Caco-2 (cell line): Measurements from ENCODE around the gene MLANA. TPM values are rescaled to one million over a fixed set of nuclear protein-coding genes. Genes with fewer than 3 reads are reported as not detected.

Experiments
- BruUV-seq: library from RNA; stranded (reverse); fragments of 400-500 nt; replicated peaks from 2 replicates; lab custom pipeline; 2021; lab: Mats Ljungman, UMichigan
- CTCF ChIA-PET: fragments of 300-600 bp; sonication (Branson Sonifier 250); formaldehyde crosslinking; loops from one replicate; lab custom pipeline; 2022; ENCODE audit warnings: antibody characterized with exemption; lab: Charles Lee
- POLR2A ChIA-PET: fragments of 300-600 bp; sonication (Branson Sonifier 250); formaldehyde crosslinking; loops from one replicate; lab custom pipeline; 2022; ENCODE audit warnings: antibody characterized with exemption; lab: Charles Lee
- DNase-seq, 2 experiments: peaks; one replicate each; pipeline versions ENCODE4 v3.0.0 to v3.0.0-alpha.2; 2020 to 2022
- H3K27me3 ChIP-seq: replicated peaks from 2 replicates; pipeline ENCODE4 v1.6.0; 2011; ENCODE audit warnings: low read length; ENCODE audit not compliant: control insufficient read depth, insufficient read depth
- H3K36me3 ChIP-seq: 2 replicates; pipeline ENCODE4 v1.5.1; 2011; ENCODE audit warnings: low read length; ENCODE audit not compliant: control insufficient read depth, insufficient read depth
- H3K4me1 ChIP-seq: fragments of 250-450 bp; sonication (Bioruptor Pico); 2 replicates; pipeline ENCODE4 v1.5.1; 2020; ENCODE audit warnings: mild to moderate bottlenecking
- H3K4me3 ChIP-seq: 2 replicates; pipeline ENCODE4 v1.5.1; 2011; ENCODE audit warnings: low read depth, mild to moderate bottlenecking, control low read depth, low read length
- H3K9me3 ChIP-seq: fragments of 250-450 bp; sonication (Bioruptor Pico); 2 replicates; pipeline ENCODE4 v1.5.1; 2020; ENCODE audit warnings: mild to moderate bottlenecking, moderate library complexity
- H3K27ac Mint-ChIP-seq: one replicate; pipeline ENCODE4 v1.8.0; 2022; ENCODE audit warnings: mixed read lengths; ENCODE audit not compliant: unreplicated experiment
- H3K27me3 Mint-ChIP-seq: one replicate; pipeline ENCODE4 v1.8.0; 2022; ENCODE audit warnings: mixed read lengths; ENCODE audit not compliant: insufficient read depth, unreplicated experiment
- H3K36me3 Mint-ChIP-seq: one replicate; pipeline ENCODE4 v1.8.0; 2022; ENCODE audit warnings: mild to moderate bottlenecking, mixed read lengths; ENCODE audit not compliant: insufficient read depth, unreplicated experiment
- H3K4me1 Mint-ChIP-seq: one replicate; pipeline ENCODE4 v1.8.0; 2022; ENCODE audit warnings: low read depth, mixed read lengths; ENCODE audit not compliant: unreplicated experiment
- H3K4me3 Mint-ChIP-seq: one replicate; pipeline ENCODE4 v1.8.0; 2022; ENCODE audit warnings: mild to moderate bottlenecking, moderate library complexity, mixed read lengths; ENCODE audit not compliant: unreplicated experiment
- H3K9me3 Mint-ChIP-seq: one replicate; pipeline ENCODE4 v1.8.0; 2022; ENCODE audit warnings: mixed read lengths; ENCODE audit not compliant: unreplicated experiment
- intact Hi-C: fragments of 100-400 bp; cut with micrococcal nuclease; formaldehyde crosslinking; loops from one replicate; pipeline ENCODE4 v1.10.0; 2022; ENCODE audit not compliant: unreplicated experiment
- total RNA-seq: library from RNA; stranded (reverse); gene quantifications from 2 replicates; pipeline ENCODE4 v1.2.3, GENCODE V29; 2022
- TF ChIP-seq, protein P1 (sequence below), 2 experiments: fragments of 200-600 bp in 1 of 2; IDR thresholded peaks; 1 replicate in 1 of 2; 2 replicates in 1 of 2; pipeline versions ENCODE4 v1.5.1 to v1.8.0; 2011 to 2022; ENCODE audit warnings: antibody characterized with exemption in 1 of 2, control low read depth in 1 of 2, inconsistent platforms in 1 of 2, low read depth in 1 of 2, low read length in 1 of 2, mild to moderate bottlenecking in 1 of 2, moderate library complexity in 1 of 2; ENCODE audit not compliant: insufficient read depth in 1 of 2, severe bottlenecking in 1 of 2, unreplicated experiment in 1 of 2

The MLANA gene
- total RNA-seq, 1 experiment from 2014 or later: not detected

DNA sequence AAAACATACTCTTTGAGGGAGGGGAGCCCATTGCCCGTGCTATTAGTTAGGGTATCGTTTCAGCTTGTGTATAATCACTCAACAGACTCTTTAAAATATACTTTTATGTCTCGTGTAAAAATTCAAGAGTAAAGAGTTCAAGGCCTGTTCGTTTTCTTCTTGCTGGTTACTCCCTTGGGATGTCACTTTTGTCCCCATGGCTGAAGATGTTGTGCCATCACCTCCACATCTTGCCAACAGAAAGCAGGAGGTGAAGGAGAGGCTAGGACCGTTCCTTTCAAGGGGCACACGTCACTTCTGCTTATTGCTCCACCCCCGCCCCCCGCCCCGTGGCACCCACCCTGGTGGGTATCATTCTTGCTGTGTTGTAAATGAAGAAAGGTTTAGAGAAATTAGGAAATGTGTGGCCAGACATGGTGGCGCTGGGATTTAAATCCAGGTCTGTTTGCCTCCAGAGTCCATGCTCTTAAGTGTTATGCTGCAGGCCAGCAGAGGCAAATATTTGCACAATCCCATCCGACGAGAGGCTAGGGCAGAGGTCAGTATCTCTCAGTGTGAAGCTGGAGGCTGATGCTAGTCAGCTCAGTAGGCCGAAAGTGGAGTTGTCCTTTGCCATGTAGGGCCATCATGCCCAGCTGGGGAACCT, 3.0 kb downstream of the MLANA start:
- DNase-seq: no peak
- BruUV-seq: no TSS peak

DNA sequence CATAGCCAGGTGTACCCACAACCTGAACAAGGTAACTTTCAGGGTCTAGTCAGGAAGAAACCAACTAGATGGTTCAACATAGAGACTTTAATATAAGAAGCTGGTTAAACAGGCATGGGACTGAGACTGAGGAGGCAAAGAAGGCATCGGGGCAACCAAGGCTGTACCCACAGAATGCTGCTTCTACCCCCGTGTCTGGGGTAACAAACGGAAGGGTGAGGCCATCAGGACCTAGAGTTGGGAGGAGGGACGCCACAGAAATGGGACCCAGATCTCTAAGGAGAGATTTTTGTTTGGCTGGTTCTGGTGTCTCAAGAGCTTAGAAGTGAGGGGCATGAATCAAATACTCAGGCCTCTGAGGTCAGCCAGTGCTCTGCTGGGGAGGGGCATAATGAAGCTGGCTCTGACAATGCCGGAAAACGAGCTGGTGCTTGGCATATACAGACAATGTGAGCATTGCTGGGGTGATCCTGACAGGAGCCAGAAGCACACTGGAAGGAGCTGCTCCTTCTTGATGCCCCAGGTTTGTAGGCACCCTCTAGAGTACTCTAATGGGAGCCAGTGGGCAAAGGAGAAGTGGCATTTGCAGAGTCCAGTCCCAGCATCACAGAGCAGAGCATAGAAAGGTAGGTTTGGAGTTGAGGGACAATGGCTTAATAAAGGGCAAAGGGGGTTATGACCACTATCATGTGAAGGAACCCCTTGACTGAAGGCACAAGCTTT, 3.7 kb downstream of the MLANA start:
- Mint-ChIP-seq H3K27me3 (no peaks in the 10 kb centered on the region), H3K4me1 (peaks cover 7% of the 10 kb centered on the region), H3K4me3 (no peak overlapping the region), H3K9me3 (no peaks in the 10 kb centered on the region), H3K36me3 (no peaks in the 10 kb centered on the region), H3K27ac (no peak overlapping the region)
- TF ChIP-seq, protein P1, sequence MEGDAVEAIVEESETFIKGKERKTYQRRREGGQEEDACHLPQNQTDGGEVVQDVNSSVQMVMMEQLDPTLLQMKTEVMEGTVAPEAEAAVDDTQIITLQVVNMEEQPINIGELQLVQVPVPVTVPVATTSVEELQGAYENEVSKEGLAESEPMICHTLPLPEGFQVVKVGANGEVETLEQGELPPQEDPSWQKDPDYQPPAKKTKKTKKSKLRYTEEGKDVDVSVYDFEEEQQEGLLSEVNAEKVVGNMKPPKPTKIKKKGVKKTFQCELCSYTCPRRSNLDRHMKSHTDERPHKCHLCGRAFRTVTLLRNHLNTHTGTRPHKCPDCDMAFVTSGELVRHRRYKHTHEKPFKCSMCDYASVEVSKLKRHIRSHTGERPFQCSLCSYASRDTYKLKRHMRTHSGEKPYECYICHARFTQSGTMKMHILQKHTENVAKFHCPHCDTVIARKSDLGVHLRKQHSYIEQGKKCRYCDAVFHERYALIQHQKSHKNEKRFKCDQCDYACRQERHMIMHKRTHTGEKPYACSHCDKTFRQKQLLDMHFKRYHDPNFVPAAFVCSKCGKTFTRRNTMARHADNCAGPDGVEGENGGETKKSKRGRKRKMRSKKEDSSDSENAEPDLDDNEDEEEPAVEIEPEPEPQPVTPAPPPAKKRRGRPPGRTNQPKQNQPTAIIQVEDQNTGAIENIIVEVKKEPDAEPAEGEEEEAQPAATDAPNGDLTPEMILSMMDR (IDR thresholded peaks at IDR 0.05; ENCODE audit: insufficient read depth in 1 of 2, low read depth in 1 of 2, low read length in 1 of 2, severe bottlenecking in 1 of 2, unreplicated experiment in 1 of 2): no peak
- BruUV-seq: no TSS peak
- ChIA-PET POLR2A (no interaction called here), CTCF (no interaction called here)
- no peak overlapping the region for H3K4me3 ChIP-seq
- H3K36me3 ChIP-seq: no peaks in the 10 kb centered on the region
- intact Hi-C loops: no loop called here
- DNase-seq: no peak
- H3K9me3 ChIP-seq: no peaks in the 10 kb centered on the region
- no peaks in the 10 kb centered on the region for H3K4me1 ChIP-seq
- no peaks in the 10 kb centered on the region for H3K27me3 ChIP-seq

More for the DNA sequence above, 3.0 kb downstream of the MLANA start:
- H3K36me3 ChIP-seq: no peaks in the 10 kb centered on the region
- ChIA-PET CTCF (no interaction called here), POLR2A (no interaction called here)
- no peaks in the 10 kb centered on the region for H3K4me1 ChIP-seq
- no peak overlapping the region for H3K27ac Mint-ChIP-seq
- no peaks in the 10 kb centered on the region for H3K9me3 Mint-ChIP-seq
- no peaks in the 10 kb centered on the region for H3K36me3 Mint-ChIP-seq
- H3K9me3 ChIP-seq: no peaks in the 10 kb centered on the region
- H3K4me1 Mint-ChIP-seq: peaks cover 7% of the 10 kb centered on the region
- H3K4me3 Mint-ChIP-seq: no peak overlapping the region
- H3K27me3 ChIP-seq: no peaks in the 10 kb centered on the region
- TF ChIP-seq, protein P1 (IDR thresholded peaks at IDR 0.05; ENCODE audit: insufficient read depth in 1 of 2, low read depth in 1 of 2, low read length in 1 of 2, severe bottlenecking in 1 of 2, unreplicated experiment in 1 of 2): no peak
- H3K4me3 ChIP-seq: no peak overlapping the region
- intact Hi-C loops: no loop called here
- no peaks in the 10 kb centered on the region for H3K27me3 Mint-ChIP-seq

DNA sequence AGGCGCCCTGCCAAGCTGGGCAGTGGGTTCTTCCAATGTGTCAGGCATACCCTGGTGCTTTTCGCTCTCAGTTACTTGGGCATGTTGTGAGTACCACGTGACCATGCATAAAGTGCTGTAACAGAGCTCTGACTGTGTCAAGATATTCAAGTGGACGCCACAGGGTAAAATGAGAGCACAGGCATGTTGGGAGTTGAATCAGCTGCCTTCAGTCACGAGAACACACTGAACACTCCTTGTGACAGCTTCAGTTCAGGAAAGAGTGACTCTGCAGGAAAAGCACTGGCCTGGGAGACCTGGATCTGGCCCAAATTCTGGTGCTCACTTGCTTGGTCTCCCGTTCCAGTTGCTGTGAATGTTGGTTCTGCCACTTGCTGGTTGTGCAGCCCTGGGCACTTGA, 5.1 kb downstream of the MLANA start:
- no peak overlapping the region for H3K27ac Mint-ChIP-seq
- no peaks in the 10 kb centered on the region for H3K9me3 ChIP-seq
- intact Hi-C loops: no loop called here
- BruUV-seq: no TSS peak
- no peaks in the 10 kb centered on the region for H3K9me3 Mint-ChIP-seq
- H3K4me3 ChIP-seq: no peak overlapping the region
- ChIA-PET CTCF (no interaction called here), POLR2A (no interaction called here)
- H3K4me1 Mint-ChIP-seq: peaks cover 7% of the 10 kb centered on the region
- no peaks in the 10 kb centered on the region for H3K36me3 ChIP-seq
- H3K27me3 Mint-ChIP-seq: no peaks in the 10 kb centered on the region
- H3K27me3 ChIP-seq: no peaks in the 10 kb centered on the region
- no peaks in the 10 kb centered on the region for H3K36me3 Mint-ChIP-seq
- H3K4me1 ChIP-seq: no peaks in the 10 kb centered on the region
- DNase-seq: no peak
- TF ChIP-seq, protein P1 (IDR thresholded peaks at IDR 0.05; ENCODE audit: insufficient read depth in 1 of 2, low read depth in 1 of 2, low read length in 1 of 2, severe bottlenecking in 1 of 2, unreplicated experiment in 1 of 2): no peak
- no peak overlapping the region for H3K4me3 Mint-ChIP-seq
